SW480 (cell line): ENCODE data around the gene MPLKIP.
"Not testable (repeated sequence)": the region's sequence is repeated elsewhere in the genome, so short reads cannot be mapped to it uniquely, and the experiment has no call there.

Source experiments
- DNase-seq: peaks from one replicate; pipeline ENCODE4 v3.0.0-alpha.2; 2016; ENCODE audit warnings: low spot score

MPLKIP gene

DNA sequence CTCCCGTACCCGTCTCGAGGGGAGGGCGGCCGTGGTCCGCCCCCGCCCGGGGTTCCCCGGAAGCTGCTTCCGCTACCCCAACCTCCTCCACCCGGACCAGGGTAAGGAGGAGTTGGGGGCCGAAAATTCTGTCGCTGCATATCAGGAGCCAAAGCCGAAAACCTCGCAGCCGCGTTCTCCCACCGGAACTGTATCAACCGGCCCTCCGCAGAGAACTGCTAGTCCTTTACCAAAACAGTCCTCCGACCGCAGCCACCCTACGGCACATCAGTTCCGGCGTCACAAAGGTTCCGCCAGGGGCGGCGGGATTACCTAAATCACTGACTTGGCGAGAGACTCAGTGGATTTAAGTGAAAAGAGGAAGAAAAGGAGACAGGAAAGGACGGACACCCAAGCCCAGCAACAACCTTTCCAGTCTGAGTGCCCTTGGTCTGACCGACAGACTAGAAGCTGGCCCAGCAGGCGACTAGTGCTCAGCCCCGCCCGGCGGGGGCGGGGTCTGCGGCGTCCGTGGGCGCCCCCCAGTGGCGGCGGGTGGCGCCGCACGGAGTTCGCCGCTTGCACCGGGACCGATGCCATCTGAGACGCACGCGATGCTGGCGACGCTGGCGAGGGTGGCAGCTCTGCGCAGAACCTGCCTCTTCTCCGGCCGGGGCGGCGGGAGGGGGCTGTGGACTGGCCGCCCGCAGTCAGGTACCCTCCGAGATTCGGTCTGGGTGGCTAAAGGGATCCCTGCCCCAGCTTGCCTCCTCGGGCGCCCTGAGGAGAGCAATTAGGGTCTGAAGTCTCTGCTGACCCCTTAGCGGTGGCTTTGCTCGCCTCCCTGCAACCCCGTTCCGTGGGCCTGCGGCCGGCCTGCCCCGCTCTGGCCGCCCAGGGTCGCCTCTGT is at the start of gene MPLKIP, which contains the start of gene SUGCT:
Gene MPLKIP, minus strand, starts transcription at position 195 of the 889 bp plus-strand sequence. Its CDS starts 55 bp downstream, at position 140.
Gene SUGCT, plus strand, starts transcription at position 578 of the 889 bp plus-strand sequence.
- peak; percentile 88 for DNase-seq

DNA sequence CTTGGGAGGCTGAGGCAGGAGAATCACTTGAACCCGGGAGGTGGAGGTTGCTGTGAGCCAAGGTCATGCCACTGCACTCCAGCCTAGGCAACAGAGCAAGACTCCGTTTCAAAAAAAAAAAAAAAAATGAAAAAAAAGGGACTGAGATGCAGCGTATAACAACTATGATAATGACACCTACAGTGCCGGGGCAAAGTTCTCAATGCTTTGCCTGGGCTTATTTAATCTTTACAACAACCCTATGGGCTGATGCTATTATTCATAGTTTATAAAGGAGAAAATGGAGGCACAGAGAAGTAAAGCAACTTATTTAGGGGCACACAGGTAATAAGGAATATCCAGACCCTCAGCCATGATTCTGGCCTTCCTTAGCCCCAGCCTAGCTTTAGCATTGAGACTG is 48.0 kb upstream of the MPLKIP start:
- DNase-seq, result no peak

DNA sequence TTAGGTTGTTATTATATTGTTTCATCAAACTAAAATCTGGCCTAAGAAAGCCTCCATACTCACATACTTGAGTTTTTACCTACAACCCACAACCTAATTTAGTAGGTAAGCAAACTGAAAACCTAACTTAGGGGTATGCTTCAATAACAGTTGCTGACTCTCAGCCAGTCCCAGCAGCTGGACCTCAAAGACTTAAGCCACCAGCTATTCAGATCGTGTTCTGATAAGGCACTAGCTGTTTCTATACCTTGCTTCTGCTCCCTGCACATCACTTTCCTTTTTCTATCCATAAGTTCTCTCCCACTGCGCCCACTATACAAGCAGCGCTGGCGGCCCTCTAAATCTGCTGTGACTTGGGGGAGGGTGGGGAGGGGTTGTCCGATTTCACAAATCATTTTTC is 42.6 kb upstream of the MPLKIP start:
- DNase-seq, result no peak

DNA sequence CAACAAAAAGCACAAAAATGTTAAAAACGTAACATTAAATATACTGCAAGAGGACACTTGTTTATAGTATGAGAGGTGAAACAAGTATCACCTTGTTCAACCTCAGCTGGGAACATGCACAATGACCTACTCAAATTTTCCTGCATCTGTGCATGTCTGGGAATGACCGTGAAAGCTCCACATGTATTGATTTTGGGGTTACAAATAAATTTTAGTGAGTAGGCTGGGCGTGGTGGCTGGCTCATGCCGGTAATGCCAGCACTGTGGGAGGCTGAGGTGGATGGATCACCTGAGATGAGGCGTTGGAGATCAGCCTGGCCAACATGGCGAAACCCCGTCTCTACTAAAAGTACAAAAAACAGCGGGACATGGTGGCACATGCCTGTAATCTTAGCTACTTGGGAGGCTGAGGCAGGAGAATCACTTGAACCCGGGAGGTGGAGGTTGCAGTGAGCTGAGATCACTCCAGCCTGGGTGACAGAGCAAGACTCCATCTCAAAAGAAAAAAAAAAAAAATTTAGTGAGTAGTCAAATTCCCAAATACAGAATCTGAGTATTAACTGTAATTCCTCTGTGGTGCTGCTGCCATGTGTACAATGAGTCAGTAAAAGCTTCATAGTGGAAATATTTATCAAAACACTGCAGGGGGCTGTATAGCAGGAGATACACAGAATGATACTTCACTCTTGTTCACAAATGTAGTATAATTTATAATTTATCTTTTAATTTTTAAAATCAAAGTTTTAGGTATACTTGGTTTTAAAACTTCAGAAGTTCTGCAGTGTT is 41.5 kb upstream of the MPLKIP start:
- no peak for DNase-seq

DNA sequence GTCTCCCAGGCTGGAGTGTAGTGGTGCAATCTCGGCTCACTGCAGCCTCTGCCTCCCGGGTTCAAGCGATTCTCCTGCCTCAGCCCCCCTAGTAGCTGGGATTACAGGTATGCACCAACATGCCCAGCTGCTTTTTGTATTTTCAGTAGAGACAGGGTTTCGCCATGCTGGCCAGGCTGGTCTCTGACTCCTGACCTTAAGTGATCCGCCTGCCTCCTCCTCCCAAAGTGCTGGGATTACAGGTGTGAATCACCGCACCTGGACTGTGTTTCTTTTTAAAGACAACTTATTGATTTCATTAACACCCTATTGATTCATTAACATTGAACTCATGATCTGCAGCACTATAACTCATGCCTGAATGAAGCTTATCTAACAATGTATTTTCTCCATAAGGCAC is 40.8 kb upstream of the MPLKIP start:
- not testable (repeated sequence) for DNase-seq

DNA sequence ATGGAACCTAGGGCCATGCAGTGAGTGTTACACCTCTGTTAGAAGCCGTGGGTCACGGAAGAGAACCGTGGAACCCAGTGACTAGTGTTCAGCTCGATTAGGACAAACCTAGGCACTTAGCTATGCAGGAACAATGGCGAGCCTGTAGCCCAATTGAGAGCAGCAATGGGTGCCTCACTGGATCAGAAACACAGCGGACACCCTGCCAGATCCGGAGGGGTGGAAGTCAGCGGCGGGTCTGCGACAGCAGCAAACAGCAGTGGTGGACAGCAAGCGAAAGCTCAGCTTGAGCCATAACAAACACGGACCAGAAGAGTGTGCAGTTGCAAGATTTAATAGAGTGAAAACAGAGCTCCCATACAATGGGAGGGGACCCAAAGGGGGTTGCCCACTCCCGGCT is 38.7 kb upstream of the MPLKIP start:
- DNase-seq, result not testable (repeated sequence)

DNA sequence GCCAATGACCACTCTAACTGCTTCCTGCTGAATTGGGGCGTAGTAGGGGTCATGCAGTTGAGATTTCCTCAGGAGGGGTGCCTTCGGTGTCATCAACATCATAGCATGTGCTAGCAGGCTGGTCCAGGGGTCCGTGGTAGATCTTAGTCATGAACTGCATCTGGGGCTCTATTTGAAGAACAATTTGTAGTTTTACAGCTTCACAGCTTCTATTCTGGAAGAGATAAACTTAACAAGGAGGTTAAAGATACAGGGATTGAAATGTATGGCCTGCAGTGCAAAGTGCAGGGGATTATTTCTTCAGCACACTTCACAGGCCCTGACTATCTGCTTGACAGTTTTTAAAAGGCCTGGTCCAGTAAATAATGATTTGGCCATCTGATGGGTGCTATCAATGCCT is 33.8 kb upstream of the MPLKIP start:
- DNase-seq, result not testable (repeated sequence)

DNA sequence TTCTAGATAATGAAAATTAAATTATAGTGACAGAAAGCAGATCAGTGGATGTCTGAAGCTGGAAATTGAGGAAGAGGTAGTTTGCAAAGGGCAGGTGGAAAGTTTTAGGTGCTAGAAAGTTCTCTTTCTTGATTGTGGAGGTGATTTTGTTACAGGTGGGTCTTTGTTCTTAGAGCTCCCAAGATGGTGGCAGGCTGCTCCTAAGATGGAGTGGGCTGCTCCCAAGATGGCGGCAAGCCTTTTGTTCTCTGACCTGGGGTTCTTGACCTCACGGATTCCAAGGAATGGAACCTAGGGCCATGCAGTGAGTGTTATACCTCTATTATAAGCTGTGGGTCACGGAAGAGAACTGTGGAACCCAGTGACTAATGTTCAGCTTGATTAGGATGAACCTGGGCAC is 32.9 kb upstream of the MPLKIP start:
- DNase-seq, result no peak

DNA sequence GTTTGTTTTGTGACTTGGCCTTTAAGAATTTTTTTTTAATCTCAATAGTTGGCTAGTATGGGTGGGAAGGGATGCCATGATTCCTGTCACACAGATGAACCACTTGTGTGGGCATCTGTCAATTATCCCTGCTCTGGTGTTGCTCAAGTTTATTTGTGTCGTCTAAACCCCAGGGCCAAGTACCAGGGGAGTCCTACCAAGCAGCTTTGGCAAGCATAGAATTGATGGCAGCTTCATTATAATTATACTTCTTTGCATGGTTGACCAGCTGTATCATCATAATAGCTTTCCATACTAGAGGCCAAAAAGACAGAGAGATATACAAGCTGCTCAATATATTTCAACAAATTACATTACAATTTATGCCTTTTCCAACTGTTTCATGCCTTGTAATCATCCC is 30.8 kb upstream of the MPLKIP start:
- no peak for DNase-seq

DNA sequence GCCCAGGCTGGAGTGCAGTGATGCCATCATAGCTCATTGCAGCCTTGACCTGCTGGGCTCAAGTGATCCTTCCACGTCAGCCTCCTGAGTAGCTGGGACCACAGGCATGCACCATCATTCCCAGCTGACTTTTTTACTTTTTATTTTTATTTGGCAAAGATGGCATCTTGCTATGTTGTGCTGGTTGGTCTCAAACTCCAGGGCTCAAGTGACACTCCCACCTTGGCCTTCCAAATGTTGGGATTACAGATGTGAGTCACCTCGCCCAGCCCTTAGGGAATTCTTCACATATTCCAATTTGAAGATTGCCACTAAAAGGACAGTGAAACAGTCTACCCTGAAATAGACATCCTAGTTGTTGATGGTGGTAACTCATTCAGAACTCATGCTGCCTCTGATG is 28.1 kb upstream of the MPLKIP start:
- DNase-seq, result no peak

DNA sequence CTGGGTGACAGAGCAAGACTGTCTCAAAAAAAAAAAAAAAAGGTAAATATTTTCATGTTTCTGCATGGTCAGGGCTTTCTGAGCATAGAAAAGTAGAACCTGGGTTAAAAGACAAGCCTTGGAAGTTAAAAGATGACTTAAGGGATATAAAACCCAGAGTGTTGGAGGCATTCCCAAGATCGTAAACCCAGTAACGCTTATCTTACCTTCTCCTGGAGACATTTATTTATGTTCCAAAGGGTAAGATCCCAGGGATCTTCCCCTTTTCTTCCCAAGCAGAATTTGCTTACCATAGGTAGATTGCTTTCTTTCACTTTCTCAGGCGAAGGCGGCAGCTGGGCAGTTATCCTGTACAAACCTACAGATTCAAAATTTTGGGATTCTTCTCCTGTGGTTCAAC is 22.6 kb upstream of the MPLKIP start:
- DNase-seq, result no peak

DNA sequence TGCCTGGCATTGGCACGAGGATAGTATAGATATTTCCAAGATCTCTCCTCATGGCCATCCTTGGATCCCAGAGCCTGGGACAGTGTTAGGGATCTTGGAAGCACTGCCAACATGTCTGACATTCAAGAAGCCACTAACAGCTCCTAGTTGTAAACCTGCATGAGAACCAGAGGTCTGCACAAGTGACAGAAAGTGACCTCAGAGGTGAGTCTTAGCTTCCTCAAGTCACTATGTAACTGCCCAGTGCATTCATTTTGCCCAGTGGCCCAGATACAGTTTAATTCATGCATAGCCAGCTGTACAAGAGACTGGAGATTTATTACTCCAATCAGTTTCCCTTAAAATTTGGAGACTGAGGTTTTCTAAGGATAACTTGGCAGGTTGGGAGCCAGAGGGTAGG is 17.1 kb upstream of the MPLKIP start:
- DNase-seq, result no peak

DNA sequence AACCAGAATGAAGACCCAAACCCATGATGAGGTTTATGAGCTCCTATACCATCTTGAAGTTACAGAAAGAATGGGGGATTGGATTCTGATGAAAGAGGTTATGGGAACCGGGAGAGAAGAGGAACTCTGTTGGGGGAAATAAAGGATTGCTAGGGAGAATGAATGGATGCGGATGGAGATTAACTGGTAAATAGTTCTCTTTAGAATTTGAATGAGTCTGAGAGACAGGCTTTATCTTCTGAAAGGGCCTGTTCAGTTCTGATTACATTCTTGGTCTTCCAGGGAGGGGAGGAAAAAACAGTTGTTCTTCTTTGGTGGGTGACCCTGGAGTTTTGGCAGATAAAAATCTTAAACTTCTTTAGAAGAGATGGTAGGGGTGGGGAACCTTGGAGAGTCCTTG is 14.2 kb upstream of the MPLKIP start:
- no peak for DNase-seq

DNA sequence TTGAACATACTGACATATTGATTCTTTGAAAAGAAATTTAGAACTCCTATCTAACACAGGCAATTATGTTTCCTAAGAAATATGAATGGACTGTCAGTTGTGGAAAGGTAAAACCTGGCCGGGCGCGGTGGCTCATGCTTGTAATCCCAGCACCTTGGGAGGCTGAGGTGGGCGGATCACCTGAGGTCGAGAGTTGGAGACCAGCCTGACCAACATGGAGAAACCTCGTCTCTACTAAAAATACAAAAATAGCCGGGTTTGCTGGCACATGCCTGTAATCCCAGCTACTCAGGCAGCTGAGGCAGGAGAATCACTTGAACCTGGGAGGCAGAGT is 13.8 kb upstream of the MPLKIP start:
- DNase-seq, result not testable (repeated sequence)

DNA sequence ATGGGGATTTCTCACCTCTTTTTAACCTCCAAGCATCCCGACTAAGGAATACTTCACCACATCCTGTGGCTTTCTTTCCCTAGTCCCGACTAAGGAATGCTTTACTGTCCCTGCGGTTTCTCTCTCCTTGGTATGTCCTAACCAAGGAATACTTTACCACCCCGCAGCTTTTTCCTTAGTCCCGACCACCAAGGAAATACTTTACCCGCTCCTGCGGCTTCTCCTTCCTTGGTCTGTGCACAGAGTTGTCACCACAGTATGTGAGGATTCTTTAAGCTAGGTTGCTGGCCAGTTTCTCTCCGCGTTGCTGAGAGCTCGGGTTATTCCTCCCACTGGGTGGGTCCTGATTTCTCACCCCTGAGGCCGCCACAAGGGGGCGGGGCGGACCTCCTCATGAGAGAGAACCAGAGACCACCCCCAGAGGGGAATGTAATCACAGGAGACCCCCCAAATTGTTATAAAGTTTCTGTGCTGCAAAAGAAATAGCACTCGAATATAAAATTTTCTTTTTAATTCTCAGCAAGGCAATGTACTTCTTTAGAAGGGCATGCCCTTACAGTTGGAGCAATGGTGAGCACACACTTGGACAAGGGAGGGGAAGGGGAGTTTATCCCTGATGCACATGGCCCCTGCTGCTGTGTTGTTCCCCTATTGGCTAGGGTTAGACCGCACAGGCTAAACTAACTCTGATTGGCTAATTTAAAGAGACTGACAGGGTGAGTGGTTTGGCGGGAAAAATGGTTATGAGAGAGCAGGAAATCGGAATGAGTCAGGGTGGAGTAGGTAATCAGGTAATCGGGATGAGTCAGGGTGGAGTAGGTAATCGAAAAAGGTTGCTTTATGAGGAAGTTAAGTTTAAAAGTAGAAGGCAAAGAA is 13.2 kb upstream of the MPLKIP start:
- no peak for DNase-seq

DNA sequence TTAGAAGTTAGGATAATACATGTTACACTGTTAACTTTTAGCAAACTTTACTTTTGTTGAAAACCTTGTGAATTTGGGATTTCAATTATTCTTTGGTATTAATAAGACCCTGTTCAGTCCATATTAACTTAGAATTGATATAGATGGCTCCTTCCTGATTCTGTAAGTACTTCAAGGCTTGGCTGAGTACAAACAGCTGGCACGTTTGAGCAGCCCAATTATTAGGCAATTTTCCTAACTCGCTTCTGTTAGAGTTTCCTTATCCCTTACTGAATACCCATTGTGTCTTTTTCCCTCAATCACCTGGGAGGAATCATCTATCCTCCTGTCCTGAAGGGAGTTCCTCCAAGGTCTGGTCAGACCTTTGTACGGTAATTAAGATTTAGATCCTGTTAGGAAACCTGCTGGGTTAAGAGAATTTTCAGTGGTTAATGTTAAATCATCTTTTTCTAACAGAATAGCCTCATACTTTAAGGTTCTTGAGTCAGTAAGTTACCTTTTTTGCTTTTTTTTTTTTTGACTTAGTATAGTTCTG is 11.2 kb upstream of the MPLKIP start:
- not testable (repeated sequence) for DNase-seq

DNA sequence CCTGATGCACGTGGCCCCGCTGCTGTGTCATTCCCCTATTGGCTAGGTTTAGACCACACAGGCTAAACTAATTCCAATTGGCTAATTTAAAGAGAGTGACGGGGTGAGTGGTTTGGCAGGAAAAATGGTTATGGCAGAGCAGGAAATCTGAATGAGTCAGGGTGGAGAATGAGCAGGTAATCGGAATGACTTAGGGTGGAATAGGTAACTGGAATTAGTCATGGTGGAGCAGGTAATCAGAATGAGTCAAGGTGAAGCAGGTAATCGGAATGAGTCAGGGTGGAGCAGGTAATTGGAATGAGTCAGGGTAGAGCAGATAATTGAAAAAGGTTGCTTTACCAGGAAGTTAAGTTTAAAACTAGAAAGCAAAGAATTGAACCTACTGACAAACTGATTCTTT is 7.5 kb upstream of the MPLKIP start:
- peak; percentile 44 for DNase-seq

DNA sequence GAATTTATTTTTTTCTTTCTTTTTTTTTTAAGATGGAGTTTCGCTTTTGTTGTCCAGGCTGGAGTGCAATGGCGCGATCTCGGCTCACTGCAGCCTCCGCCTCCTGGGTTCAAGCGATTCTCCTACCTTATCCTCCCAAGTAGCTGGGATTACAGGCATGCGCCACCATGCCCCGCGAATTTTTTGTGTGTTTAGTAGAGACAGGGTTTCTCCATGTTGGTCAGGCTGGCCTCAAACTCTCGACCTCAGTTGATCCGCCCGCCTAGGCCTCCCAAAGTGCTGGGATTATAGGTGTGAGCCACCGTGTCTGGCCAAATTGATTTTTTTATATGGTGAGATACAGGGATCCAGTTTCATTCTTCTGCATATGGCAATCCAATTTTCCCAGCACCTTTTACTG is 5.5 kb upstream of the MPLKIP start:
- not testable (repeated sequence) for DNase-seq

DNA sequence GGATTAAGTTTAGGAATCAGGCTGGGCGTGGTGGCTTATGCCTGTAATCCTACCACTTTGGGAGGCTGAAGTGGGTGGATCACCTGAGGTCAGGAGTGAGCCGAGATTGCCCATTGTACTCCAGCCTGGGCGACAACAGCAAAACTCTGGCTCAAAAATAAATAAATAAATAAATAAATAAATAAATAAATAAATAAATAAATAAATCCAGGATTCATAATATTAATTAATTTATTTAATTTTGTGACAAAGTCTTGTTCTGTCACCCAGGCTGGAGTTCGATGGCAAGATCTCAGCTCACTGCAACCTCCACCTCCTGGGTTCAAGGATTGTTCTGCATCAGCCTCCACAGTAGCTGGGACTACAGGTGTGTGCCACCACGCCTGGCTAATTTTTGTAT is 4.6 kb upstream of the MPLKIP start:
- no peak for DNase-seq

DNA sequence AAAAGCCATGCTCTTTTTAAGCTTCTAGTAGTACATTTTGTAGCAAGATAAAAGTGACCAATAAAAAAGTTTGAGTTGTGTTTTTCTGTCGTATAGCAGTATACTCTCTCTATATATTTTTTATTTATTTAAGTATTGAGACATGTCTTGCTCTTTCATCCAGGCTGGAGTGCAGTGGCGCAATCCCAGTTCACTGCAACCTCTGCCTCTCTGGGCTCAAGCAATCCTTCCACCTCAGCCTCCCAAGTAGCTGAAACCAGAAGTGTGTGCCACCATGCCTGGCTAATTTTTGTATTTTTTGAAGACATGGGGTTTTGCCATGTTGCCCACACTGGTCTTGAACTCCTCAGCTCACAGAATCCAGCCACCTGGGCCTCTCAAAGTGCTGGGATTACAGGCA is 3.1 kb upstream of the MPLKIP start:
- DNase-seq, result no peak

DNA sequence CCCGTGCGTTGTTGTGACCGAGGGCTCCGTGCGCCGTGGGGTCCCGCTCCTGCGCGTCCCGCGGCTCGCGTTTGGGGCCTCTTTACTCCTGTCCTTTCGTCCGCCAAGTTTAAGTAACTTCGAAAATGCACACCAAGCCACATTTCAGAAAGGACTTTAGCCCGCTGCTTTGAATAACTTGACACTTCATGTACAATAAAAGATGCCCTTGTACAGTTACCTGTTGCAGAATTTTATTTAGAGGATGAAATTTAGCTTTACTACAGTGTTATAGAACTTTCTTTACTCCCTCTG is 842 bp upstream of the MPLKIP start:
- no peak for DNase-seq
